ENCODE measurements around the gene ADAT3.

ADAT3 gene

DNA sequence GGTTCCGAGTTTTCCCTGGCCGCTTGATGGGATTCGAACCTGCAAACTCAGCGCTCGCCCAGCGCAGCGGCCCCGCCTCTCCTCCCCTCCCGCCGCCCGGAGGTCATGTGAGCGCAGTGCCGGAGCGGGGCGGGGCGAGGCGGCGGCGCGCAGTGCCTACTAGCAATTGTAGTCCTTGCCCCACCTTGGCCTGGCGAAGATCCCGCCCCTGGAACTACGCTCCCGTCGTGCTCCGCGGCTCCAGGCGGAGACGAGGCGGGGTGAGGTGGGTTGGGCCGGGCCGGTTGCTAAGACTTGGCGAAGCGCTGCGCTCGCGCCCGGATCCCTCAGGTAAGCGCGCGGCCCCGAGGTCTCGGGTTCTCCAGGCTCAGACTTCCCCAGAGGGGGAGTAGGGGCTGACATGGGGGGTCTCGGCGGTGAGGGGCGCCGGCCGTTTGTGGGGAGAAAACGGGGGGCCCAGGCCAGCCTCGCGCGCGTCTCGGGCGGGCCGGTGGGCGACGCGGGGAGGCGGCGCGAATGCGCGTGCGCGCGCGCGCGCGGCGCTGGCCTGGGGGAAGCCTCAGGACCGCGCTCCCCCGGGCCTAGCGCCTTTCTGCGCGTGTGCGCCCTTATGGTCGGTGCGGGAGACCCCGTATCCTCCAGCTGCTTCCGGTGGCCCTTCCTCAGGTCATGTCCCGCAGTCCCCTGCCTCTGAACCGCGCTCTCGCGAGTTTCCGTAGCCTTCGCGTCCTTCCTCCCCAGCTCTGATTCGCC is at the start of gene ADAT3, which contains the start of gene SCAMP4:
ADAT3 (plus strand) TSS at position 290 of the 753 bp plus-strand sequence. CDS start 6,649 bp downstream, outside the sequence.
SCAMP4 (plus strand) TSS at position 290 of the 753 bp plus-strand sequence. CDS start 9,621 bp downstream, outside the sequence.
- DNase-seq, result peak; percentile 89 to 98 (median 95)

GRCh38 chr19:1855828-1856255 is 49.4 kb upstream of the ADAT3 start:
- no peak for DNase-seq

- DNase-seq, result no peak
Observed at GRCh38 chr19:1856345-1856697, 48.9 kb upstream of the ADAT3 start.

DNA sequence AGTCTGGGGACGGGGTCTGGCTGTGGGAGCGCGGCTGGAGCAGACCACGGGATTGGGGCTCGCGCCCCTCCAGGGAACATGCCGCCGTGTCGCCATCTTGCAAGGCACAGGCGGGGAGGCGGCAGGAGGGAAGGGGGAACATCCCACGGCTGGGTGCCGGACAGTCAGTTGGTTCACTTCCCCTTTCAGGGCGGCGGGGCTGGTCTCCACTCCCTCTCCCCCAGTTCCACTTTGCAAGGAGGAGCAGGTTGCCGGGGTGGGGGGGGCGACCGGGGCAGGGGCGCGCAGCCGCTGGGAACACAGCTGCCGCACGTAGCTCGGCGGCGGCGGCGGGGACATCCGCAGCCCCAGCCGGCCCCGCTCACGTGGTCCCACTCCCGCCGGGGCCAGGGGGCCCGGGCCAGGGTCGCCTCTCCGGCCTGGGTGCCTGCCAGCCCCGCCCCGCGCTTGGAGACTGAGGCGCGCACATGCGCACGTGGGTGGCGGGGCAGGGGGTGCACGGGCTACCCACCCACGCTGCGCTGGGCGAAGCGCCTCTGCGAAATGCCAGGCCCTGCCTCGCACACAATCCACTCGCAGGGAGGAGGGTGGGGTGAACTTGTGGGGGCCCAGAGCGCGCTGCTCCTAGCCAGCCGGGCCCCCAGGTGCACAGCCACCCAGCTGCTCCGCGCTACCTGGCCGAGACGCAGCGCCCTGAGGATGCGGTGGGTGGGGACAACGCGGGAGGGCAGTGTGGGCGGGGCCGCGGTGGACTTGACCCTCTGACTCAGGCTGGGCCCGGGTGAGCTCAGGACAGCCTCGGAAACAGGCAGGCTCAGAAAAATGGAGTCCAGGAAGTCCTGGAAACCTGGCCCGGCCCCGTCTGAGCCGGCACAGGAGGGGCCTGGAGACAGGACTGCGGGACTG is 48.2 kb upstream of the ADAT3 start:
- DNase-seq, result peak in 1 of 4 experiments; percentile 35

DNA sequence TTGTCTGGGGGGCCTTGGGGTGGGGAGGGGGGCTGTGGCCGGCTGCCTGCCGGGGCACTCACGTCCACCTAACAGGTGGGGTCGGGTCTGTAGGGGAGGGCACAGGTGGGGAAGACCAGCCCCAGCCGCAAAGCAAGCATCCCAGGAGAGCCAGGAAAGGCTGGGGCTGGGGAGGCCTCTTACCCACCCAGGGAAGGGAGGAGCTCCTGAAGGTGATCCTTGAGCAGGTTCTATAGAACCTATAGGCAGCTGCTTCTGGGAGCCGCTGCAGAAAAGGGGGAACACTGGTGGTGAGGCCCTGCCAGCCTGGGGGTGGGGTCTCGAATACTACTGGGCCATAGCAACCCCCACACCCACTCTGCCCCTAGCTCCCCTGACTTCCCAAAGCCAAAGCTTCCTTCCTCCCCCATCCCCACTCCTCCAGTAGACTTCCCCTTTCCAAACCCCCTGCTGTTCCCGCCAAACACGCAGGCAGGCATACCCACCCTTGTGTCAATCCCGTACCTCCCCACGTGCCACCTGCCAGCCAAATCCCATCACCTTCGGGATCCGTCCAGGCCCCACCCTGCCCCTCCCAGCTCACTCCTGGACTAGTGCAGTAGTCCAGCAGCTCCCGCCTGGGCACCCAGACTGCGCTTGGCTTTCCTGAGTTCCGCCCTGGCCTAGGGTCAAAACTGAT is 47.4 kb upstream of the ADAT3 start:
- no peak for DNase-seq

DNA sequence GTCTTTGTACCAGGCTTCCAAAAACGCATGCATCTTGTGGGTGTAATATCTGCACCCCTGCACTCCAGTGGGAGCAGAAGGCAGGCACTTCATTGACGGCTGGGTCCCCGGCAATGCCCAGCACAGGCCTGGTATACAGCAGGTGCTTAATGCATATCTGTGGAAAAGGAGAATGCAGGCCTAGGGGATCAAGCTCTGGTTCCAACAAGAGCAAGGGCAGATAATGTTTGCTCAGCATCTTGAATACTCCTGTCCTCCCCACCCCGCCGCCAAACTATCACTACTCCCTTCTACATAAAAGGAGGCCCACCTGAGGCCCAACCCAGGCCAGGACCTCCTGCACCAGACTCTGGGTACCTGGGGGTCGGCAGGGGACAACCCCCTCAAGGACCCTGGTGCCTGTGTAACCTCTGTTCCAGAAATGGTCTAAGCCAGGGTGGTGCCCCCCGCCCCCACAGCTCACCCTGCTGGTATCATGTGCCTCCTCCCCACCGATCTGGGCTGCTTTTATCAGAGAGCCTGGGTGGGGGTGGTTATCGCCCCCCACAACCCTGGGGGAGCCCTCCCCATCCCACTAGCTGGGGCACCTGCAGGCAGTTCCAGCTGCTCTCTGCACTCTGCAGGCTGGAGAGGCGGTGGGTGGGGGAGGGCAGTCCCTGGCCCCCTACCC is 46.7 kb upstream of the ADAT3 start:
- no peak for DNase-seq

GRCh38 chr19:1859331-1859781 is 45.8 kb upstream of the ADAT3 start:
- DNase-seq, result no peak

DNA sequence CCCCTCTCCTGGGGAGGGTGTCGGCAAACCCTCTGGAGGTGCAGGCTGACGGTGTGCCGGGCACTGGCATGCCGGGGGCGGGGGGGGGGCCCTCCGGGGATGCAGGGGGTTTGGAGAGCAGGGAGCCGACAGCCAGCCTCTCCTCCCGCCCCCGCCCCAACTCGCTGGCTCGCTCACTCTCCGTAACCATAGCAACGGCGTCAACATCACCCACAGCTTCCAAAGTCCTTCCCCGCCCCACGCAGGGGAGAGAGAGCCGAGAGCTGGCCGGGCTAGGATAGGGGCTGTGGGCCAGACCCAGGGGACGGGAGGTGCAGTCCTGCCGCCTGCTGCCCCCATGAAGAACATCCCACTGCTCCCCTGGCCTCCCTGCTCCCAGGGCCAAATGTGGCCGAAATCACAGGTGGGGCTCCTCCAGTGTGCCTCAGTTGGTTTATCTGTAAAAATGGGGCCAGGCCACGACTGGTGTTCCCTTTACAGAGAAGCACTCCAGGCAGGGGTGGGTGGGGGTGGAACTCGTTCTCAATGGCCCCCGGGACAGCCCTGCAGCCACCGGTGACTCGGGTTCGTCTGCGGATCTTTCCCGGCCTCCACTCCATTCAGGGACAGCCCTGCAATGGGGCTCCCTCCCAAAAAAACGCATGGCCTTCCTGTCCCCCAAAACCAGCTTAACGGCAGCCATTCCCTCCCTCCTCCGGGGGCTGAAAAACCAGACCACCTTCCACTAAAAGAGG is 45.0 kb upstream of the ADAT3 start:
- DNase-seq, result peak in 2 of 4 experiments; percentile 23 to 52

- DNase-seq, result no peak
Observed at GRCh38 chr19:1860821-1861598, 44.2 kb upstream of the ADAT3 start.

- no peak for DNase-seq
Observed at GRCh38 chr19:1861599-1862031, 43.6 kb upstream of the ADAT3 start.

DNA sequence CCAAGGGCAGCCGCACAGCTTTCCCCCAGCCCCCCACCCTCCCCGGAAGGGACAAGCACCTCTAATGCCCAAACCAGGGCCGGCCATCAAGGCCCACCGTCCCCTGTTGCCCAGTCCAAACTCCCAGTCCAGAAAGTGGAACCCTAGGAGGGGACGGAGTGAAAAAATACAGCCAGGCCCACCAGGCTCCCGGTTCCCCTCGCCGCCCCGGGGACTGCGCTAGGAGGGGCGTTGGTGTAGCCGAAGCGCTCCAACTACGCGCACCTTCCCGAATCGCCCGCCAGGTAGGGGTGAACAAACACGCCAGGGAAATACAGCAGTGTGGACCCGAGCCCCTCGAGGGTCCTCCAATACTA is 43.2 kb upstream of the ADAT3 start:
- no peak for DNase-seq

- DNase-seq, result peak in 3 of 4 experiments; percentile 31 to 55 (median 44)
Observed at GRCh38 chr19:1862424-1863327, 42.5 kb upstream of the ADAT3 start.

- no peak for DNase-seq
Observed at GRCh38 chr19:1863328-1863637, 41.9 kb upstream of the ADAT3 start, which contains the start of gene KLF16. Gene KLF16, minus strand, starts transcription at chr19:1863579. Its CDS starts 82 bp downstream, at chr19:1863497.

GRCh38 chr19:1863638-1864479 is 41.3 kb upstream of the ADAT3 start:
- DNase-seq, result peak; percentile 83 to 95 (median 91)

- peak in 2 of 4 experiments; percentile 43 to 44 for DNase-seq
Observed at GRCh38 chr19:1864480-1865171, 40.6 kb upstream of the ADAT3 start.

- DNase-seq, result no peak
Observed at GRCh38 chr19:1865172-1866010, 39.8 kb upstream of the ADAT3 start.

DNA sequence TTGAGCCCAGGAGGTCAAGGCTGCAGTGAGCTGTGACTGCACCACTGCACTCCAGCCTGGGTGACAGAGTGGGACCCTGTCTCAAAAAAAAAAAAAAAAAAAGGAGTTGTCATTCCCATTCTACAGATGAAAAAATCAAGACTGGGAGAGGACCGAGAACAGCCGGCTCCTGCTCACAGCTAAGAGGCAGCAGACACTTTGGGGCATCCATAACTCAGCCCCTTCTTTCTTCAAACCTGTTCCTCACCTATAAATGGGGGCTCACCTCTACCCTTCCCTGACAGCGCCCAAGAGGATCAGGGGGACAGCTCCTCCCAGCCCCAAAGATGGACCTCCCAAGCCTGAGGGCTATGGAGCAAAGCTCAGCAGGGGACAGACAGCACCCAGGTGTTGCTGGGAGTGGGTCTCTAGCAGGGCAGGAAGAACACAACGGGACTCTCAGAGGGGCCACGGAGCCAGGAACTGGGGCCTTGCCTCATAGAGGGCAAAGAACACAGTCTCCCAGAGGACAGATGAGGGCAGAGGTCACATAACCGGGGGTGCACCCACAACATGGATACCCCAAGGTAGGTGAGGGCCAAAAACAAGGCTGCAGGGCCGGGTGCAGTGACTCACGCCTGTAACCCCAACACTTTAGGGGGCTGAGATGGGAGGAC is 38.4 kb upstream of the ADAT3 start:
- no peak for DNase-seq

Data from activated naive CD4-positive, alpha-beta T cell (primary cell).